ENCODE measurements around the gene MSMP.

DNA sequence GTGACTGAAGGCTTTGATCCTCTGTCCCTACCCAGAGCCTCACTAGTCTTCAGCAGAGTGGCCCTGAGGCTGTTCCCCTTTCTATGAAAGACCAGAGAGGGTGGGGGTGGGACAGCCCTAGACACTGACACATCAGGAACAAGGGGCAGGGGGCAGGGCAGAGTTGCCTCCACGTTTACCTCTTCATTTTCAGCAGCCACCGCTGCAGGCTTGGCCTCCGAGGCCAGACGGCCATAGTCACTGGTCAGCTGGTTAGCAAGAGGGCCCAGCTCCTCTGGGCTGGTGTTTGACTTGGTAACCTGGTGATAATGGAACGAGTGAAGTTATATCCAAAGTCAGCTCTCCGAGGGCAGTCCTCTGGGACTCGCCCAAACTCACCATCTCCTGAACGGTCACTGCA lies 48.7 kb downstream of the MSMP start:
- TF ChIP-seq, protein P1, sequence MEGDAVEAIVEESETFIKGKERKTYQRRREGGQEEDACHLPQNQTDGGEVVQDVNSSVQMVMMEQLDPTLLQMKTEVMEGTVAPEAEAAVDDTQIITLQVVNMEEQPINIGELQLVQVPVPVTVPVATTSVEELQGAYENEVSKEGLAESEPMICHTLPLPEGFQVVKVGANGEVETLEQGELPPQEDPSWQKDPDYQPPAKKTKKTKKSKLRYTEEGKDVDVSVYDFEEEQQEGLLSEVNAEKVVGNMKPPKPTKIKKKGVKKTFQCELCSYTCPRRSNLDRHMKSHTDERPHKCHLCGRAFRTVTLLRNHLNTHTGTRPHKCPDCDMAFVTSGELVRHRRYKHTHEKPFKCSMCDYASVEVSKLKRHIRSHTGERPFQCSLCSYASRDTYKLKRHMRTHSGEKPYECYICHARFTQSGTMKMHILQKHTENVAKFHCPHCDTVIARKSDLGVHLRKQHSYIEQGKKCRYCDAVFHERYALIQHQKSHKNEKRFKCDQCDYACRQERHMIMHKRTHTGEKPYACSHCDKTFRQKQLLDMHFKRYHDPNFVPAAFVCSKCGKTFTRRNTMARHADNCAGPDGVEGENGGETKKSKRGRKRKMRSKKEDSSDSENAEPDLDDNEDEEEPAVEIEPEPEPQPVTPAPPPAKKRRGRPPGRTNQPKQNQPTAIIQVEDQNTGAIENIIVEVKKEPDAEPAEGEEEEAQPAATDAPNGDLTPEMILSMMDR (IDR thresholded peaks at IDR 0.05; ENCODE audit: low read depth, low read length) = no peak
- TF ChIP-seq POLR2A (IDR thresholded peaks at IDR 0.05; ENCODE audit: extremely low read depth, insufficient read length) (no peak), MYC (IDR thresholded peaks at IDR 0.05; ENCODE audit: low read depth, low read length) (no peak)
- TF ChIP-seq, protein P2, sequence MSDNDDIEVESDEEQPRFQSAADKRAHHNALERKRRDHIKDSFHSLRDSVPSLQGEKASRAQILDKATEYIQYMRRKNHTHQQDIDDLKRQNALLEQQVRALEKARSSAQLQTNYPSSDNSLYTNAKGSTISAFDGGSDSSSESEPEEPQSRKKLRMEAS (IDR thresholded peaks at IDR 0.05; ENCODE audit: low read depth, low read length) = no peak
